HepG2 (cell line): ENCODE data around the gene RTN3. TPM values are rescaled to one million over a fixed set of nuclear protein-coding genes. Genes with fewer than 3 reads are reported as not detected.

ENCODE experiments used
- ATAC-seq: fragments of 200-7000 bp; cut with Tn5 transposase; 3 replicates; pipeline ENCODE4 v1.9.1; 2020; ENCODE audit warnings: mild to moderate bottlenecking, moderate library complexity
- BruUV-seq: library from RNA; stranded (reverse); fragments of 400-500 nt; replicated peaks from 2 replicates; lab custom pipeline; 2021; lab: Mats Ljungman, UMichigan
- CTCF ChIA-PET: fragments of 300-600 bp; formaldehyde crosslinking; extraction: SDS; loops from one replicate; lab custom pipeline; 2021; ENCODE audit warnings: low total read pairs, inconsistent platforms, low intra/inter-chr PET ratio; lab: Yijun Ruan, JAX
- POLR2A ChIA-PET: fragments of 350-600 bp; sonication (Branson Sonifier 250); formaldehyde crosslinking; loops from one replicate; lab custom pipeline; 2020; ENCODE audit warnings: antibody characterized with exemption, inconsistent platforms; lab: Yijun Ruan, JAX
- DNase-seq: peaks from one replicate; pipeline ENCODE4 v3.0.0-alpha.2; 2015; ENCODE audit warnings: low spot score
- FAIRE-seq: peaks from 3 replicates; lab custom pipeline; 2011; peaks lifted over from hg19 to GRCh38; lab: Jason Lieb, UNC
- H2AFZ ChIP-seq: one replicate; pipeline ENCODE4 v1.6.1; 2011; ENCODE audit warnings: low read length, inconsistent platforms
- H3K27ac ChIP-seq: fragments of 300-600 bp; 3 replicates; pipeline ENCODE4 v1.8.0; 2011; ENCODE audit warnings: mixed run types, mild to moderate bottlenecking, mixed read lengths, low read length, inconsistent platforms; ENCODE audit not compliant: insufficient read depth; ENCODE audit errors: extremely low read length
- H3K27me3 ChIP-seq, 2 experiments: fragments of 200-600 bp in 1 of 2; 2 replicates in 1 of 2; 3 replicates in 1 of 2; pipeline versions ENCODE4 v1.6.0 to v1.8.0; 2011; ENCODE audit warnings: low read length in 2 of 2, mild to moderate bottlenecking in 2 of 2, moderate library complexity in 2 of 2, inconsistent platforms in 1 of 2; ENCODE audit not compliant: insufficient read depth in 2 of 2, control insufficient read depth in 1 of 2
- H3K36me3 ChIP-seq, 2 experiments: fragments of 200-600 bp in 1 of 2; replicated peaks in 1 of 2; 2 replicates in 1 of 2; 3 replicates in 1 of 2; pipeline versions ENCODE4 v1.5.1 to v1.8.0; 2011; ENCODE audit warnings: low read length in 2 of 2, inconsistent platforms in 1 of 2; ENCODE audit not compliant: insufficient read depth in 2 of 2, control insufficient read depth in 1 of 2
- H3K4me1 ChIP-seq: 2 replicates; pipeline ENCODE4 v1.5.1; 2012; ENCODE audit warnings: low read length, inconsistent platforms; ENCODE audit not compliant: insufficient read depth
- H3K4me2 ChIP-seq: 2 replicates; pipeline ENCODE4 v1.6.0; 2011; ENCODE audit warnings: low read depth, low read length, inconsistent platforms
- H3K4me3 ChIP-seq, 3 experiments: fragments of 200-600 bp in 1 of 3; sonication (generic), shearing (Covaris generic) in 1 of 3; replicated peaks in 1 of 3; 2 replicates each; pipeline ENCODE4 v1.5.1; 2011 to 2016; ENCODE audit warnings: low read length in 3 of 3, inconsistent platforms in 2 of 3, low read depth in 2 of 3, mild to moderate bottlenecking in 2 of 3, control low read depth in 1 of 3, mixed read lengths in 1 of 3; ENCODE audit not compliant: insufficient read depth in 1 of 3
- H3K79me2 ChIP-seq: one replicate; pipeline ENCODE4 v1.6.1; 2011; ENCODE audit warnings: low read length, inconsistent platforms; ENCODE audit not compliant: insufficient read depth
- H3K9ac ChIP-seq: 2 replicates; pipeline ENCODE4 v1.6.0; 2011; ENCODE audit warnings: mild to moderate bottlenecking, low read depth, low read length, inconsistent platforms; ENCODE audit not compliant: insufficient read depth
- H3K9me3 ChIP-seq: 2 replicates; pipeline ENCODE4 v1.5.1; 2012; ENCODE audit warnings: mild to moderate bottlenecking, low read length
- H4K20me1 ChIP-seq: 2 replicates; pipeline ENCODE4 v1.6.0; 2011; ENCODE audit warnings: inconsistent platforms, mild to moderate bottlenecking, low read length, moderate library complexity; ENCODE audit not compliant: insufficient read depth
- RBM22 ChIP-seq: fragments of 200-400 bp; formaldehyde crosslinking; optimal IDR thresholded peaks from 2 replicates; pipeline ENCODE3; 2017; ENCODE audit warnings: mild to moderate bottlenecking, low read length, moderate library complexity
- ZGPAT ChIP-seq: IDR thresholded peaks from 2 replicates; pipeline ENCODE4 v1.6.1; 2016; ENCODE audit warnings: mild to moderate bottlenecking
- ZNF468 ChIP-seq: sonication (generic); formaldehyde crosslinking; IDR thresholded peaks from 2 replicates; pipeline ENCODE4 v1.8.0; 2022; ENCODE audit warnings: mild to moderate bottlenecking, moderate library complexity, missing genetic modification reagents
- WGBS: methylation state at CpG from one replicate; pipeline ENCODE4 v1.1.6; 2017; ENCODE audit warnings: low lambda C conversion rate; 5-methylcytosine and 5-hydroxymethylcytosine counted together
- in situ Hi-C: cut with HindIII; loops from 2 replicates; pipeline ENCODE4 v1.10.0; 2017; ENCODE audit warnings: low pct_unique_long_range_greater_than_20kb; ENCODE audit not compliant: extremely low pct_ligation_motif_present
- intact Hi-C: fragments of 100-400 bp; cut with micrococcal nuclease; formaldehyde crosslinking; loops from one replicate; pipeline ENCODE4 v1.10.0; 2022; ENCODE audit not compliant: unreplicated experiment
- polyA plus RNA-seq, 8 experiments: library from polyadenylated mRNA; depleted of rRNA in 3 of 8; stranded (reverse) in 7 of 8; unstranded in 1 of 8; fragments of >200 nt; fragmentation: Illumina TruSeq in 4 of 8; extraction: Trizol in 4 of 8; gene quantifications; 2 replicates each; pipeline versions ENCODE4 v1.2.1 to v1.2.3, GENCODE V29; 2011 to 2016; ENCODE audit warnings: low read depth in 4 of 8, missing spikeins in 1 of 8, mixed read lengths in 1 of 8; ENCODE audit not compliant: insufficient read depth in 1 of 8
- total RNA-seq, 5 experiments: library from RNA; depleted of rRNA; stranded (reverse); fragments of >200 nt; fragmentation: Illumina TruSeq; extraction: Trizol; gene quantifications; 2 replicates each; pipeline ENCODE4 v1.2.3, GENCODE V29; 2016; ENCODE audit warnings: low read depth in 1 of 5
- TF ChIP-seq, protein P1 (sequence below): sonication (generic); formaldehyde crosslinking; IDR thresholded peaks from 2 replicates; pipeline ENCODE4 v1.4.0; 2020; ENCODE audit warnings: missing genetic modification reagents

RTN3 gene
- total and polyA plus RNA-seq, 2 of the 13 experiments (the other 11 are each of a cell fraction or from before 2014, with no cell fraction given), result 32.2 to 41.1 TPM

DNA sequence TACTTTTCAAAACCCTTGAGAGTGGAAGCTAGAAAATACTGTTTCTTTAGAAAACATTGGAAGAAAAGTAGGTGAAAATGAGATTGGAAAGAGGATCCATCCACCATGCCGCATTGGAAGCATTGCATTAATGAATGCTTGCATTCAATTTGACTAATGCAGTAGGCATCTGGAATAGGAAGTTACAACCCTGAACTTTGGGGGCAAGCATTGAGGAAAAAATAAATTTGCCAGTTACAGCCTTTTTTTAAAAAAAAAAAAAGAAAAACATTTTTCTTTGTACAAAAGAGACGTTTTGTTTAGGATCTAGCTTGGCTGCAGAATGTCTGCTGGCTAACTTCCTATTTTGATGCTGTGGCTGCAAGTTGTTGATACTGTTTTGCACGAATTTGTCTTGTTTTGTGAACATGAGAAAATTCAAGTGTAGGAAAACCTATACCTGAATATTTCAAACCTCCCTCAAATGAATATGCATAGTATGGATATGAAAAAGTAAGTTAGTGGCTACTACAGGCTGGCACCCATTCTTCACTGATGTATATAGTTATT lies 28.1 kb downstream of the RTN3 start:
- WGBS, result 92% methylated on average over 3 of the region's 3 CpGs
- TF ChIP-seq ZGPAT (no peak), ZNF468 (no peak), RBM22 (no peak)
- TF ChIP-seq, protein P1, sequence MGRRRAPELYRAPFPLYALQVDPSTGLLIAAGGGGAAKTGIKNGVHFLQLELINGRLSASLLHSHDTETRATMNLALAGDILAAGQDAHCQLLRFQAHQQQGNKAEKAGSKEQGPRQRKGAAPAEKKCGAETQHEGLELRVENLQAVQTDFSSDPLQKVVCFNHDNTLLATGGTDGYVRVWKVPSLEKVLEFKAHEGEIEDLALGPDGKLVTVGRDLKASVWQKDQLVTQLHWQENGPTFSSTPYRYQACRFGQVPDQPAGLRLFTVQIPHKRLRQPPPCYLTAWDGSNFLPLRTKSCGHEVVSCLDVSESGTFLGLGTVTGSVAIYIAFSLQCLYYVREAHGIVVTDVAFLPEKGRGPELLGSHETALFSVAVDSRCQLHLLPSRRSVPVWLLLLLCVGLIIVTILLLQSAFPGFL (CRISPR knock-in tag), result no peak
- Histone ChIP-seq H3K79me2 (peaks cover 3% of the 10 kb centered on the region), H3K27me3 (no peaks in the 10 kb centered on the region), H3K36me3 (0 out of 5 replicates have a peak, but pooled peaks cover 0 to under 1% of the 10 kb centered on the region in 2 experiments), H3K4me1 (0 out of 2 replicates have a peak, but pooled peaks cover under 1% of the 10 kb centered on the region), H3K9me3 (no peaks in the 10 kb centered on the region), H2AFZ (no peak overlapping the region), H3K9ac (no peak overlapping the region), H3K4me3 (no peak overlapping the region), H3K27ac (no peak overlapping the region), H3K4me2 (no peak overlapping the region), H4K20me1 (no peaks in the 10 kb centered on the region; the same call in 1 of the 2 replicates)
- in situ Hi-C loops, result no loop called here
- FAIRE-seq (no peak), DNase-seq (no peak), ATAC-seq (no peak)
- POLR2A ChIA-PET, result no interaction called here
- CTCF ChIA-PET, result no interaction called here
- intact Hi-C loops, result no loop called here
- no TSS peak for BruUV-seq
